KMS-11 (cell line): ENCODE measurements around the gene SHROOM1.

Experiments
- H2AFZ ChIP-seq: fragments of 200-600 bp; sonication (generic); 2 replicates; pipeline ENCODE4 v1.6.1; 2016; ENCODE audit warnings: antibody characterized with exemption, mixed run types, low read depth
- H3K27ac ChIP-seq: fragments of 200-600 bp; sonication (generic); 2 replicates; pipeline ENCODE4 v1.6.1; 2016; ENCODE audit warnings: mild to moderate bottlenecking, mixed run types
- H3K27me3 ChIP-seq: fragments of 200-600 bp; sonication (generic); 2 replicates; pipeline ENCODE4 v1.6.1; 2017; ENCODE audit warnings: mild to moderate bottlenecking, low read depth, mixed run types, moderate library complexity; ENCODE audit not compliant: insufficient read depth
- H3K36me3 ChIP-seq: fragments of 200-600 bp; sonication (generic); 2 replicates; pipeline ENCODE4 v1.6.1; 2017; ENCODE audit warnings: mild to moderate bottlenecking, mixed run types; ENCODE audit not compliant: insufficient read depth
- H3K4me1 ChIP-seq: fragments of 200-600 bp; sonication (generic); 2 replicates; pipeline ENCODE4 v1.6.1; 2016; ENCODE audit warnings: mild to moderate bottlenecking, low read depth, mixed run types; ENCODE audit not compliant: poor library complexity, severe bottlenecking
- H3K4me2 ChIP-seq: fragments of 200-600 bp; sonication (generic); 2 replicates; pipeline ENCODE4 v1.7.0; 2016; ENCODE audit warnings: mild to moderate bottlenecking, mixed run types
- H3K4me3 ChIP-seq: fragments of 200-600 bp; sonication (generic); IDR thresholded peaks from 2 replicates; pipeline ENCODE4 v1.6.1; 2017; ENCODE audit warnings: low read depth, low read length, mixed read lengths; ENCODE audit not compliant: insufficient read depth
- H3K79me2 ChIP-seq: fragments of 200-600 bp; sonication (generic); 2 replicates; pipeline ENCODE4 v1.6.1; 2016; ENCODE audit warnings: low read depth, mixed run types; ENCODE audit not compliant: insufficient read depth
- H3K9ac ChIP-seq: fragments of 200-600 bp; sonication (generic); 2 replicates; pipeline ENCODE4 v1.6.1; 2016; ENCODE audit warnings: mild to moderate bottlenecking, mixed run types
- H4K20me1 ChIP-seq: fragments of 200-600 bp; sonication (generic); 2 replicates; pipeline ENCODE4 v1.6.1; 2016; ENCODE audit warnings: mild to moderate bottlenecking, mixed run types; ENCODE audit not compliant: insufficient read depth
- TF ChIP-seq, protein P1 (sequence below): fragments of 200-600 bp; sonication (generic); conservative IDR thresholded peaks from 2 replicates; pipeline ENCODE4 v1.6.1; 2017; ENCODE audit warnings: low read depth, mild to moderate bottlenecking, antibody characterized with exemption, low read length, moderate library complexity, mixed read lengths

SHROOM1 gene

DNA sequence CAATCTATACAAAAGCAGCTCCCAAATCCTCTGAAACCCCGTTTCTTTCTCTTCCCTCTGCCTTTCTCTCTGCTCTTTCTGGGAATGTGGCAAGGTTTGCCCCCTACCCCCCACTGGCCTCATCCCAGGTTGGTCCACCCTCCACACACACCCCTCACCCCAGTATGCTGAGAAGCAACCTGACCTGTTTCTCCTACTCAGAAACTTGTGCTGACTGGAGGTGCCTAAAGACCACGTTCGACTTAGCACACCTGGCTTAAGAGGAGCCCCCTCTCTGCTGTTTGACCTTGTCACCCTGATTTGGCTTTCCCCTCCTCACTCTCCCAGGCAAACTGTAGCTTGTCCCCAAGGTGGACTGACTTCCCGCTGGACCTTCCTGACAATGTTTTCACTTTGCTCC is 52.3 kb downstream of the SHROOM1 start:
- peak overlapping the region; percentile 92 for H2AFZ ChIP-seq
- H3K4me1 ChIP-seq, result peaks cover 53% of the 10 kb centered on the region
- H3K4me3 ChIP-seq, result no peak overlapping the region
- H3K9ac ChIP-seq, result no peak overlapping the region
- H3K27ac ChIP-seq, result no peak overlapping the region
- H4K20me1 ChIP-seq, result no peaks in the 10 kb centered on the region
- H3K4me2 ChIP-seq, result peak overlapping the region; percentile 64
- H3K36me3 ChIP-seq, result no peaks in the 10 kb centered on the region
- TF ChIP-seq, protein P1, sequence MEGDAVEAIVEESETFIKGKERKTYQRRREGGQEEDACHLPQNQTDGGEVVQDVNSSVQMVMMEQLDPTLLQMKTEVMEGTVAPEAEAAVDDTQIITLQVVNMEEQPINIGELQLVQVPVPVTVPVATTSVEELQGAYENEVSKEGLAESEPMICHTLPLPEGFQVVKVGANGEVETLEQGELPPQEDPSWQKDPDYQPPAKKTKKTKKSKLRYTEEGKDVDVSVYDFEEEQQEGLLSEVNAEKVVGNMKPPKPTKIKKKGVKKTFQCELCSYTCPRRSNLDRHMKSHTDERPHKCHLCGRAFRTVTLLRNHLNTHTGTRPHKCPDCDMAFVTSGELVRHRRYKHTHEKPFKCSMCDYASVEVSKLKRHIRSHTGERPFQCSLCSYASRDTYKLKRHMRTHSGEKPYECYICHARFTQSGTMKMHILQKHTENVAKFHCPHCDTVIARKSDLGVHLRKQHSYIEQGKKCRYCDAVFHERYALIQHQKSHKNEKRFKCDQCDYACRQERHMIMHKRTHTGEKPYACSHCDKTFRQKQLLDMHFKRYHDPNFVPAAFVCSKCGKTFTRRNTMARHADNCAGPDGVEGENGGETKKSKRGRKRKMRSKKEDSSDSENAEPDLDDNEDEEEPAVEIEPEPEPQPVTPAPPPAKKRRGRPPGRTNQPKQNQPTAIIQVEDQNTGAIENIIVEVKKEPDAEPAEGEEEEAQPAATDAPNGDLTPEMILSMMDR, result no peak
- no peaks in the 10 kb centered on the region for H3K27me3 ChIP-seq
- no peaks in the 10 kb centered on the region; the same call in 1 of the 2 replicates for H3K79me2 ChIP-seq

DNA sequence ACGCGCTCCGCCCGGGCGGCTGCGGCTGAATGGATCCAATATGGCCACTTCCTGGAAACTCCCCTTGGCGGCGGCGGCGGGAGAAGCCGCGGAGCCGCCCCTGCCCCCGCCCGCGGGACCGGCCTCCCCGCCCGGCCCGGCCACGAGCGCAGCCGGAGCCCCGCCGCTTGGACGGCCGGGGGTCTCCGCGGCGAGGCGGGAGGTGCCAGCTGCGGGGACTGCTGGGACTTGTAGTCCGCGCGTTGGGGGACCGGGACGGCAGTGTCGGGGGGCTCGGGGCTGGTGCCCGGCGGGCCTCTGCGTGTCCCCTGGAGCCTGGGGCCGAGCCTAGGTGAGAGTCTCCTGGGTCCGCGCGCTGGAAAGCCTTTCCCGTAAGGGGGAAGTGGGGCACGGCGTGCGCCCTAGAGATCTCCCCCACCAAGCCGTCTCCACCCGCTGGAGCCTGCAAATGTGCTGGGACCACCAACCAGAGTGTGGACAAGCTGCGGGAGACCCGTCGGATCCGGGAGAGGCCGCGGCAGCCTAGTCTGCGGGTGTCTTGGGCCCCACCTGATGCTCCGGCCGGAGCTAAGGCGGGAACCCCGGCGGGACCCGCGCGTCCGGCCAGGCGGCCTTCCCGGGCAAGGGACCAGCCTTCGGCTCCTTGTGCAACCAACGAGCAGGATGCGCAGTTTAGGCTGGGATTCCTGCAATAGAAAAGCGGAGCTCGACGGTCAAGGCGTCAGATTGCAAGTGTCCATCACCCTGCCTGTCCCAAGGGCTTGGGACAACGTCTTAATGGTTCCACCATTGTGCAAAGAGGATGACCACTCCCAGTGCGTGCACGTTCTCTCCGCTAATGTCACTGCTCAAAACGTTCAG is 53.0 kb downstream of the SHROOM1 start, which contains the start of gene SEPTIN8:
Gene SEPTIN8, minus strand, starts transcription at position 31 of the 861 bp plus-strand sequence. CDS start 102 bp downstream, outside the sequence.
- no peaks in the 10 kb centered on the region for H3K27me3 ChIP-seq

DNA sequence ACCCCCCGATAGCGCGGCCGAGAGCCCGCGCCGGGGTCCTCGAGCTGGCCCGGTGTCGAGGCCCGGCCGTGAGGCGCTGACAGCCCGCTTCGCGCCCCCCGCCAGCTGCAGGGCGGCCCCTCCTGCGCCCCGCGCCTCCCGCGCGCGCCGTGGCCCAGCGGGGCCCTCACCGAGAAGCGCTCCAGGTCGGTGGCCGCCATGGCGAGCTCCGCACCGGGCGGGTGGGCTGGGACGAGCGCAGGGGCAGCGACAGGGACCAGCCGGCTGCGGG is 53.6 kb downstream of the SHROOM1 start:
- H3K4me2 ChIP-seq, result peak overlapping the region; percentile 57; the same call in 1 of the 2 replicates
- H3K27ac ChIP-seq, result no peak overlapping the region
- H3K4me3 ChIP-seq, result no peak overlapping the region
- peaks cover 3% of the 10 kb centered on the region; the same call in 1 of the 2 replicates for H3K79me2 ChIP-seq
- H3K36me3 ChIP-seq, result no peaks in the 10 kb centered on the region
- no peaks in the 10 kb centered on the region for H3K27me3 ChIP-seq
- H3K9ac ChIP-seq, result peak overlapping the region; percentile 93
- no peaks in the 10 kb centered on the region for H4K20me1 ChIP-seq
- H2AFZ ChIP-seq, result peak overlapping the region; percentile 92; the same call in 1 of the 2 replicates
- TF ChIP-seq, protein P1, result no peak
- H3K4me1 ChIP-seq, result peaks cover 55% of the 10 kb centered on the region

More for the DNA sequence above, 53.0 kb downstream of the SHROOM1 start, which contains the start of gene SEPTIN8:
- peak within 1 kb of the TSS; percentile 92 for H2AFZ ChIP-seq
- no peak within 1 kb of the TSS for H3K4me3 ChIP-seq
- TF ChIP-seq, protein P1, result no peak
- H3K36me3 ChIP-seq, result no peaks in the 10 kb centered on the region
- H3K4me1 ChIP-seq, result peaks cover 55% of the 10 kb centered on the region
- peak within 1 kb of the TSS; percentile 64 for H3K4me2 ChIP-seq
- no peaks in the 10 kb centered on the region for H4K20me1 ChIP-seq
- peak within 1 kb of the TSS; percentile 41; the same call in 1 of the 2 replicates for H3K27ac ChIP-seq
- H3K9ac ChIP-seq, result peak within 1 kb of the TSS; percentile 93
- no peaks in the 10 kb centered on the region; the same call in 1 of the 2 replicates for H3K79me2 ChIP-seq

GRCh38 chr5:132776131-132776937 is 54.1 kb downstream of the SHROOM1 start:
- Histone ChIP-seq H3K4me3 (no peak overlapping the region), H3K9ac (peak overlapping the region; percentile 93; the same call in 1 of the 2 replicates), H4K20me1 (no peaks in the 10 kb centered on the region), H3K4me2 (peak overlapping the region; percentile 57), H3K79me2 (peaks cover 4% of the 10 kb centered on the region; the same call in 1 of the 2 replicates), H3K4me1 (peaks cover 53% of the 10 kb centered on the region), H3K27ac (no peak overlapping the region), H3K27me3 (no peaks in the 10 kb centered on the region), H3K36me3 (no peaks in the 10 kb centered on the region), H2AFZ (0 out of 2 replicates have a peak overlapping the region, but pooled peaks have one; percentile 92)
- TF ChIP-seq, protein P1, result no peak
